Activated gamma-delta T cell treated with anti-CD3 and anti-CD28 coated beads, Interleukin-2, amount 50 U/mL, for 16 hours (primary cell): ENCODE results near the gene HTRA3.
"Not testable (repeated sequence)": the region's sequence is repeated elsewhere in the genome, so short reads cannot be mapped to it uniquely, and the experiment has no call there.

Experiments
- DNase-seq: peaks from one replicate; pipeline ENCODE4 v3.0.0-alpha.2; 2020; ENCODE audit warnings: low read depth

Gene HTRA3

GRCh38 chr4:8343262-8343966, 73.9 kb downstream of the HTRA3 start:
- no peak for DNase-seq

GRCh38 chr4:8343967-8344331, 74.4 kb downstream of the HTRA3 start:
- no peak for DNase-seq

- no peak for DNase-seq
These were observed 74.8 kb downstream of the HTRA3 start for GRCh38 chr4:8344377-8344776.

- no peak for DNase-seq
These were observed 75.7 kb downstream of the HTRA3 start for GRCh38 chr4:8345053-8345945.

GRCh38 chr4:8345946-8346814, 76.6 kb downstream of the HTRA3 start:
- no peak for DNase-seq

- DNase-seq = no peak
These were observed 77.5 kb downstream of the HTRA3 start for GRCh38 chr4:8346838-8347605.

- DNase-seq = no peak
These were observed 78.1 kb downstream of the HTRA3 start for GRCh38 chr4:8347660-8348059.

GRCh38 chr4:8348071-8348470, 78.5 kb downstream of the HTRA3 start:
- DNase-seq = no peak

GRCh38 chr4:8349236-8349635, 79.7 kb downstream of the HTRA3 start:
- not testable (repeated sequence) for DNase-seq

GRCh38 chr4:8349664-8350236, 80.2 kb downstream of the HTRA3 start:
- no peak for DNase-seq

GRCh38 chr4:8350352-8350751, 80.8 kb downstream of the HTRA3 start:
- DNase-seq = no peak

GRCh38 chr4:8350841-8351461, 81.4 kb downstream of the HTRA3 start:
- no peak for DNase-seq

- no peak for DNase-seq
These were observed 82.4 kb downstream of the HTRA3 start for GRCh38 chr4:8351931-8352367.

- DNase-seq = no peak
These were observed 83.0 kb downstream of the HTRA3 start for GRCh38 chr4:8352368-8353157.

- no peak for DNase-seq
These were observed 83.7 kb downstream of the HTRA3 start for GRCh38 chr4:8353158-8353669.

GRCh38 chr4:8353912-8354453, 84.4 kb downstream of the HTRA3 start:
- no peak for DNase-seq

GRCh38 chr4:8355306-8355705, 85.8 kb downstream of the HTRA3 start:
- no peak for DNase-seq

GRCh38 chr4:8355864-8356565, 86.5 kb downstream of the HTRA3 start:
- no peak for DNase-seq
